PC-3 (cell line): ENCODE measurements around the gene EIF4G3. TPM values are rescaled to one million over a fixed set of nuclear protein-coding genes. Genes with fewer than 3 reads are reported as not detected.

Experiments used
- ATAC-seq: fragments of 200-7000 bp; cut with Tn5 transposase; 2 replicates; pipeline ENCODE4 v1.9.1; 2020; ENCODE audit warnings: mild to moderate bottlenecking, moderate library complexity
- BruUV-seq: library from RNA; stranded (reverse); fragments of 400-500 nt; replicated peaks from 2 replicates; lab custom pipeline; 2021; lab: Mats Ljungman, UMichigan
- CTCF ChIA-PET: fragments of 300-600 bp; sonication (Branson Sonifier 250); formaldehyde crosslinking; loops from one replicate; lab custom pipeline; 2022; ENCODE audit warnings: antibody characterized with exemption; lab: Charles Lee
- POLR2A ChIA-PET: fragments of 300-600 bp; sonication (Branson Sonifier 250); formaldehyde crosslinking; loops from one replicate; lab custom pipeline; 2022; ENCODE audit warnings: antibody characterized with exemption; ENCODE audit not compliant: unreplicated experiment; lab: Charles Lee
- DNase-seq: peaks from one replicate; pipeline ENCODE4 v3.0.0-alpha.2; 2015
- H2AFZ ChIP-seq: fragments of 300-600 bp; sonication (generic); 2 replicates; pipeline ENCODE4 v1.6.0; 2016; ENCODE audit warnings: antibody characterized with exemption, low read length
- H3F3A ChIP-seq: fragments of 300-600 bp; sonication (generic); one replicate; pipeline ENCODE4 v1.6.0; 2017; ENCODE audit warnings: antibody characterized with exemption, low read length, control low read depth, mild to moderate bottlenecking; ENCODE audit not compliant: unreplicated experiment
- H3K27ac ChIP-seq: fragments of 300-600 bp; sonication (generic); 2 replicates; pipeline ENCODE4 v1.5.1; 2016; ENCODE audit warnings: mild to moderate bottlenecking, low read length
- H3K27me3 ChIP-seq: fragments of 300-600 bp; sonication (generic); 2 replicates; pipeline ENCODE4 v1.6.1; 2016; ENCODE audit warnings: low read length, mixed read lengths
- H3K36me3 ChIP-seq: fragments of 300-600 bp; sonication (generic); 2 replicates; pipeline ENCODE4 v1.6.1; 2016; ENCODE audit warnings: low read depth, mixed run types, low read length, mixed read lengths
- H3K4me1 ChIP-seq: fragments of 300-600 bp; sonication (generic); 2 replicates; pipeline ENCODE4 v1.5.1; 2016; ENCODE audit warnings: low read length; ENCODE audit not compliant: insufficient read depth
- H3K4me2 ChIP-seq: fragments of 300-600 bp; sonication (generic); 2 replicates; pipeline ENCODE4 v1.6.0; 2016; ENCODE audit warnings: low read length
- H3K4me3 ChIP-seq: fragments of 300-600 bp; sonication (generic); 2 replicates; pipeline ENCODE4 v1.5.1; 2016; ENCODE audit warnings: mild to moderate bottlenecking, low read length, mixed read lengths
- H3K79me2 ChIP-seq: fragments of 300-600 bp; sonication (generic); 2 replicates; pipeline ENCODE4 v1.6.1; 2017; ENCODE audit warnings: low read length, mixed read lengths
- H3K9ac ChIP-seq: fragments of 300-600 bp; sonication (generic); 2 replicates; pipeline ENCODE4 v1.6.0; 2016; ENCODE audit warnings: mild to moderate bottlenecking, low read length
- H3K9me2 ChIP-seq: fragments of 300-600 bp; sonication (generic); replicated peaks from 2 replicates; pipeline ENCODE4 v1.6.1; 2016; ENCODE audit warnings: mixed run types, low read length, mixed read lengths
- H3K9me3 ChIP-seq: fragments of 300-600 bp; sonication (generic); 2 replicates; pipeline ENCODE4 v1.6.1; 2016; ENCODE audit warnings: low read length, mixed read lengths
- H4K20me1 ChIP-seq: fragments of 300-600 bp; sonication (generic); 2 replicates; pipeline ENCODE4 v1.6.1; 2016; ENCODE audit warnings: low read length, mixed read lengths
- CTCF ChIP-seq: fragments of 300-600 bp; sonication (generic); conservative IDR thresholded peaks from 2 replicates; pipeline ENCODE4 v1.5.1; 2017; ENCODE audit warnings: antibody characterized with exemption, low read depth, mild to moderate bottlenecking, low read length
- EZH2 ChIP-seq: fragments of 300-600 bp; sonication (generic); IDR thresholded peaks from one replicate; pipeline ENCODE4 v1.6.1; 2017; ENCODE audit warnings: antibody characterized with exemption, mild to moderate bottlenecking, low read length; ENCODE audit not compliant: unreplicated experiment
- EZH2phosphoT487 ChIP-seq: fragments of 300-600 bp; sonication (generic); IDR thresholded peaks from 2 replicates; pipeline ENCODE4 v1.6.1; 2018; ENCODE audit warnings: mild to moderate bottlenecking, antibody characterized with exemption, low read length, borderline replicate concordance
- intact Hi-C: fragments of 100-400 bp; cut with micrococcal nuclease; formaldehyde crosslinking; loops from 2 replicates; pipeline ENCODE4 v1.9.0; 2023
- total RNA-seq: library from RNA; depleted of rRNA; stranded (reverse); fragments of >200 nt; gene quantifications from 2 replicates; pipeline ENCODE4 v1.2.3, GENCODE V29; 2014

The EIF4G3 gene
- total RNA-seq, 1 experiment from 2014 or later: 16.9 TPM

- H3K9me3 ChIP-seq: no peaks in the 10 kb centered on the region
- no peaks in the 10 kb centered on the region for H3K4me1 ChIP-seq
- BruUV-seq: no TSS peak
- no peaks in the 10 kb centered on the region for H3K27me3 ChIP-seq
- CTCF ChIA-PET: no interaction called here
- TF ChIP-seq CTCF (no peak), EZH2 (no peak), EZH2phosphoT487 (no peak)
- no peak overlapping the region for H3K27ac ChIP-seq
- no peaks in the 10 kb centered on the region for H4K20me1 ChIP-seq
- POLR2A ChIA-PET: no interaction called here
- H3K79me2 ChIP-seq: no peaks in the 10 kb centered on the region
- intact Hi-C loops: loop anchor here (10.0 kb wide), 1 partner anchor 61 kb away; no protein-coding TSS in a partner anchor
- DNase-seq (no peak), ATAC-seq (no peak)
- H3K36me3 ChIP-seq: no peaks in the 10 kb centered on the region
- H3K4me3 ChIP-seq: no peak overlapping the region
- H3F3A ChIP-seq: no peaks in the 10 kb centered on the region
- no peak overlapping the region for H3K4me2 ChIP-seq
- H3K9ac ChIP-seq: no peak overlapping the region
- no peak overlapping the region for H2AFZ ChIP-seq
- no peaks in the 10 kb centered on the region for H3K9me2 ChIP-seq
Observed at GRCh38 chr1:21106238-21106637, 70.5 kb downstream of the EIF4G3 start.

- TF ChIP-seq EZH2phosphoT487 (no peak), CTCF (no peak), EZH2 (no peak)
Observed at GRCh38 chr1:21105807-21106206, 70.9 kb downstream of the EIF4G3 start.

GRCh38 chr1:21104683-21105082 is 72.0 kb downstream of the EIF4G3 start:
- Histone ChIP-seq H3K27me3 (no peaks in the 10 kb centered on the region), H3K4me1 (no peaks in the 10 kb centered on the region), H3K9me3 (no peaks in the 10 kb centered on the region), H3K27ac (no peak overlapping the region), H3F3A (no peaks in the 10 kb centered on the region), H3K9me2 (no peaks in the 10 kb centered on the region), H2AFZ (no peak overlapping the region), H3K79me2 (no peaks in the 10 kb centered on the region), H3K4me2 (no peak overlapping the region), H3K4me3 (no peak overlapping the region), H3K9ac (no peak overlapping the region), H3K36me3 (no peaks in the 10 kb centered on the region), H4K20me1 (no peaks in the 10 kb centered on the region)
- no peak for DNase-seq
- no peak for TF ChIP-seq EZH2
- no TSS peak for BruUV-seq
- no peak for ATAC-seq
- intact Hi-C loops: loop anchor here (10.0 kb wide), 1 partner anchor 60 kb away; no protein-coding TSS in a partner anchor
- ChIA-PET CTCF (no interaction called here), POLR2A (no interaction called here)

More at GRCh38 chr1:21105807-21106206, 70.9 kb downstream of the EIF4G3 start:
- no TSS peak for BruUV-seq
- Histone ChIP-seq H3K9ac (no peak overlapping the region), H3K4me2 (no peak overlapping the region), H3K36me3 (no peaks in the 10 kb centered on the region), H3K79me2 (no peaks in the 10 kb centered on the region), H3K27ac (no peak overlapping the region), H3K9me2 (no peaks in the 10 kb centered on the region), H3K4me1 (no peaks in the 10 kb centered on the region), H2AFZ (no peak overlapping the region), H4K20me1 (no peaks in the 10 kb centered on the region), H3K27me3 (no peaks in the 10 kb centered on the region), H3F3A (no peaks in the 10 kb centered on the region), H3K4me3 (no peak overlapping the region), H3K9me3 (no peaks in the 10 kb centered on the region)
- POLR2A ChIA-PET: interaction anchor here (0.7 kb wide), 1 partner anchor 19 kb away, joined by 3 read pairs; no protein-coding TSS in a partner anchor
- no peak for ATAC-seq
- intact Hi-C loops: loop anchor here (10.0 kb wide), 1 partner anchor 61 kb away; no protein-coding TSS in a partner anchor
- CTCF ChIA-PET: no interaction called here
- no peak for DNase-seq
